Endothelial cell of umbilical vein (primary cell): ENCODE results near the gene CDC45.

ENCODE experiments used
- CTCF ChIP-seq, 2 donors: IDR thresholded peaks; 1 replicate in 1 of 2; 2 replicates in 1 of 2; pipeline ENCODE4 v1.5.1; 2011; ENCODE audit warnings: low read length in 2 of 2, mild to moderate bottlenecking in 2 of 2, moderate library complexity in 2 of 2, control low read depth in 1 of 2, inconsistent platforms in 1 of 2, low read depth in 1 of 2; ENCODE audit not compliant: insufficient read depth in 1 of 2; ENCODE audit errors: extremely low read depth in 1 of 2
- EZH2 ChIP-seq: IDR thresholded peaks from 2 replicates; pipeline ENCODE4 v1.6.1; 2012; ENCODE audit warnings: borderline replicate concordance, low read depth, mild to moderate bottlenecking, moderate library complexity, low read length, inconsistent platforms; ENCODE audit not compliant: severe bottlenecking
- POLR2A ChIP-seq: IDR thresholded peaks from 2 replicates; pipeline ENCODE4 v1.6.1; 2012; ENCODE audit warnings: low read depth, mild to moderate bottlenecking, control low read depth, low read length

- TF ChIP-seq CTCF (IDR thresholded peaks at IDR 0.05; ENCODE audit: extremely low read depth in 1 of 2, insufficient read depth in 1 of 2, low read depth in 1 of 2, low read length in 2 of 2) (no peak), POLR2A (no peak), EZH2 (no peak)
Measured at GRCh38 chr22:19494676-19495173, 15.0 kb downstream of the CDC45 start.
